ENCODE results near the gene KLHDC3.

DNA sequence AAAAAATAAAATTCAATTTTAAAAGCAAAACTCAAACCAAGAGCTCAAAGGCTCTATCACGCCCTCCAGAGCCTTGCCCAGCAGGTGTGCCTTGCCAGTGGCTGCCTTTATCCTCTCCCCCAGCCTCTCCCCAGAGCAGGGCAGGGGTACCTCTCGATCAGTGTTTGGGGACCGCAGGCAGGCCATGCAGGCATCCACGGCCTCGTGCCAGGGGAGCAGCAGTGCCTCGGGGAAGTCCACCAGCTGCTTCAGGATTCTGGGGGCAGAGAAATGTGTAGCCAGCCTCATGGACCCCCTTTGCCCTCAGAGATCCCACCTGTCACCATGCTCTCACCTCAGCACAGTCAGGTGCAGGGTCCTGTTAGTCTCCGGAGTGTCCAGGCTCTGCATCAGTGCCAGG lies 33.9 kb downstream of the KLHDC3 start:
- TF ChIP-seq, protein P1, sequence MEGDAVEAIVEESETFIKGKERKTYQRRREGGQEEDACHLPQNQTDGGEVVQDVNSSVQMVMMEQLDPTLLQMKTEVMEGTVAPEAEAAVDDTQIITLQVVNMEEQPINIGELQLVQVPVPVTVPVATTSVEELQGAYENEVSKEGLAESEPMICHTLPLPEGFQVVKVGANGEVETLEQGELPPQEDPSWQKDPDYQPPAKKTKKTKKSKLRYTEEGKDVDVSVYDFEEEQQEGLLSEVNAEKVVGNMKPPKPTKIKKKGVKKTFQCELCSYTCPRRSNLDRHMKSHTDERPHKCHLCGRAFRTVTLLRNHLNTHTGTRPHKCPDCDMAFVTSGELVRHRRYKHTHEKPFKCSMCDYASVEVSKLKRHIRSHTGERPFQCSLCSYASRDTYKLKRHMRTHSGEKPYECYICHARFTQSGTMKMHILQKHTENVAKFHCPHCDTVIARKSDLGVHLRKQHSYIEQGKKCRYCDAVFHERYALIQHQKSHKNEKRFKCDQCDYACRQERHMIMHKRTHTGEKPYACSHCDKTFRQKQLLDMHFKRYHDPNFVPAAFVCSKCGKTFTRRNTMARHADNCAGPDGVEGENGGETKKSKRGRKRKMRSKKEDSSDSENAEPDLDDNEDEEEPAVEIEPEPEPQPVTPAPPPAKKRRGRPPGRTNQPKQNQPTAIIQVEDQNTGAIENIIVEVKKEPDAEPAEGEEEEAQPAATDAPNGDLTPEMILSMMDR (IDR thresholded peaks at IDR 0.05): no peak
- TF ChIP-seq POLR2A (IDR thresholded peaks at IDR 0.05): no peak

Measured in thyroid gland (tissue), 4 donors.